ENCODE measurements around the gene DYNLT2. TPM values are rescaled to one million over a fixed set of nuclear protein-coding genes. Genes with fewer than 3 reads are reported as not detected.
A peak's percentile ranks its signal among the peaks of the same experiment; 100 is the strongest.

The DYNLT2 gene
- total RNA-seq, 2 donors from 2014 or later = 1.5 to 1.7 TPM

DNA sequence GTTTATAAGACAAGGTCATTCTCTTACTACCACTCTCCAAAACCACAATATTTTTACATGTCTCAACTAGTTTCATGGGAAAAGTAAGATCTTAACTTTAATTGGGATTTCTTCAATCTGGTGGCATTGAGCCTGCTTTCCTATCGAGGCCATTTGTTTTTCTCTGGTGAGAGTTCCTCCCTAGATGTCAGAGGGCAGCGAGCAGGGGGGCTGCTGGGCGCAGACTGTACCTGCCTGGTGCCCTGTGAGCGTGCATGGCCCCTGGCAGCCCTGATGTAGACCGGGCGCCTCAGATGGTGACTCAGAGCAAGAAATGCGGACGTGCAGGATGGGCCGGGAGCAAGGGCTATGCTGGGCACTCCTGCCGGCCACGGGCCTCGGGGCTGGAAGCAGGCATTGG is 27.3 kb upstream of the DYNLT2 start:
- no peak for DNase-seq
- Histone ChIP-seq H3K9me3 (ENCODE audit: control insufficient read depth, low read length) (no peaks in the 10 kb centered on the region), H3K27ac (ENCODE audit: low read depth, low read length) (no peak overlapping the region), H3K36me3 (ENCODE audit: control insufficient read depth, insufficient read depth, low read length) (peaks cover 10% of the 10 kb centered on the region), H3K27me3 (ENCODE audit: control insufficient read depth, insufficient read depth, low read length, poor library complexity, severe bottlenecking) (no peaks in the 10 kb centered on the region), H3K4me3 (ENCODE audit: low read length) (no peak overlapping the region), H3K9ac (ENCODE audit: extremely low read depth, low read length, poor library complexity, severe bottlenecking) (no peak overlapping the region), H3K4me1 (ENCODE audit: control insufficient read depth, insufficient read depth, low read length) (no peaks in the 10 kb centered on the region)
- Mint-ChIP-seq H3K27ac (no peak overlapping the region), H3K27me3 (ENCODE audit: insufficient read depth) (no peaks in the 10 kb centered on the region), H3K36me3 (ENCODE audit: low read depth) (peaks cover 19% of the 10 kb centered on the region), H3K4me1 (peaks cover 4% of the 10 kb centered on the region), H3K4me3 (no peak overlapping the region), H3K9me3 (peaks cover 2% of the 10 kb centered on the region)
- 93 to 95% methylated on average over 8 to 12 of the region's 12 CpGs for WGBS, 2 experiments (ENCODE audit: insufficient coverage in 1 of 2, insufficient read length in 1 of 2)
- TF ChIP-seq, protein P1, sequence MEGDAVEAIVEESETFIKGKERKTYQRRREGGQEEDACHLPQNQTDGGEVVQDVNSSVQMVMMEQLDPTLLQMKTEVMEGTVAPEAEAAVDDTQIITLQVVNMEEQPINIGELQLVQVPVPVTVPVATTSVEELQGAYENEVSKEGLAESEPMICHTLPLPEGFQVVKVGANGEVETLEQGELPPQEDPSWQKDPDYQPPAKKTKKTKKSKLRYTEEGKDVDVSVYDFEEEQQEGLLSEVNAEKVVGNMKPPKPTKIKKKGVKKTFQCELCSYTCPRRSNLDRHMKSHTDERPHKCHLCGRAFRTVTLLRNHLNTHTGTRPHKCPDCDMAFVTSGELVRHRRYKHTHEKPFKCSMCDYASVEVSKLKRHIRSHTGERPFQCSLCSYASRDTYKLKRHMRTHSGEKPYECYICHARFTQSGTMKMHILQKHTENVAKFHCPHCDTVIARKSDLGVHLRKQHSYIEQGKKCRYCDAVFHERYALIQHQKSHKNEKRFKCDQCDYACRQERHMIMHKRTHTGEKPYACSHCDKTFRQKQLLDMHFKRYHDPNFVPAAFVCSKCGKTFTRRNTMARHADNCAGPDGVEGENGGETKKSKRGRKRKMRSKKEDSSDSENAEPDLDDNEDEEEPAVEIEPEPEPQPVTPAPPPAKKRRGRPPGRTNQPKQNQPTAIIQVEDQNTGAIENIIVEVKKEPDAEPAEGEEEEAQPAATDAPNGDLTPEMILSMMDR (conservative IDR thresholded peaks at IDR 0.05) = no peak

DNA sequence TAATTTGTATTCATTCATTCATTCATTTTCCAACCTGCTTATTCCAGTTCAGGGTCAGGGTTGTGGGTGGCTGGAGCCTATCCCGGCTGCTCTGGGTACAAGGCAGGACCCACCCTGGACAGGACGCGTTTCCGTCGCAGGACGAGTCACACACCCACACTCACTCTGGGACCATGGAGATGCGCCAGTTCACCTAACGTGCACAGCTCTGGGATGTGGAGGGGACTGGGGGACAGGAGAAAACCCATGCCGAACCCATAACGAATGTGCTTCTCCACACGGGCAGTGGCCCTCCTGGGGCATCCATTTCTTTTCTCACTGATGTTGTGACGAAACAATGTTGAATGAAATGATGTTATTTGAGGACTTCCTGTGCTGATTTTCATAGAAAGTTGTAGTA is 26.5 kb upstream of the DYNLT2 start:
- Mint-ChIP-seq H3K4me1 (peaks cover 4% of the 10 kb centered on the region), H3K9me3 (peaks cover 2% of the 10 kb centered on the region), H3K36me3 (ENCODE audit: low read depth) (peaks cover 15% of the 10 kb centered on the region), H3K27me3 (ENCODE audit: insufficient read depth) (no peaks in the 10 kb centered on the region), H3K27ac (no peak overlapping the region), H3K4me3 (no peak overlapping the region)
- TF ChIP-seq, protein P1 (conservative IDR thresholded peaks at IDR 0.05) = no peak
- H3K4me1 ChIP-seq (ENCODE audit: control insufficient read depth, insufficient read depth, low read length) = no peaks in the 10 kb centered on the region
- 97% methylated on average over 12 of the region's 12 CpGs; no CpG with 5 or more reads in 1 of the 2 experiments for WGBS, 2 experiments (ENCODE audit: insufficient coverage in 1 of 2, insufficient read length in 1 of 2)
- H3K36me3 ChIP-seq (ENCODE audit: control insufficient read depth, insufficient read depth, low read length) = peaks cover 10% of the 10 kb centered on the region
- H3K9ac ChIP-seq (ENCODE audit: extremely low read depth, low read length, poor library complexity, severe bottlenecking) = no peak overlapping the region
- DNase-seq = no peak
- no peaks in the 10 kb centered on the region for H3K27me3 ChIP-seq (ENCODE audit: control insufficient read depth, insufficient read depth, low read length, poor library complexity, severe bottlenecking)
- no peaks in the 10 kb centered on the region for H3K9me3 ChIP-seq (ENCODE audit: control insufficient read depth, low read length)
- H3K4me3 ChIP-seq (ENCODE audit: low read length) = no peak overlapping the region
- H3K27ac ChIP-seq (ENCODE audit: low read depth, low read length) = no peak overlapping the region

DNA sequence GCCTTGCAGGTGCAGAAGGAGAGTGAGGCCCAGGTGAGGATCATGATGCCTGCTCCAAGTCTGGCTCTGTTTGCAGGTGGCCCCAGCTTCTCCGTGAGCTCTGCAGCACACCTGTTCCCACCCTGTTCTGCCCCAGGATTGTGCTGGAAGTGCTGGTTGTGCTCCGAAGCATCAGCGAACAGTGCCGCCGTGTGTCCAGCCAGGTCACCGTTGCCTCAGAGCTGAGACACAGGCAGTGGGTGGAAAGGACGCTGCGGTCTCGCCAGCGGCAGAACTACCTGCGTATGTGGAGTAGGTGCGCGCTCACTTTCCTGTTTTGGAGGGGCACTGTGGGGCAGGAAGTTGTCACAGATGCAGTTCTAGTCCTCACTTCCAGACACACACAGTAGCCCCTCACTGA is 25.0 kb upstream of the DYNLT2 start:
- no peaks in the 10 kb centered on the region for H3K9me3 ChIP-seq (ENCODE audit: control insufficient read depth, low read length)
- no peak overlapping the region for H3K27ac ChIP-seq (ENCODE audit: low read depth, low read length)
- Mint-ChIP-seq H3K27ac (peak overlapping the region; percentile 54), H3K4me3 (no peak overlapping the region), H3K36me3 (ENCODE audit: low read depth) (peaks cover 16% of the 10 kb centered on the region), H3K4me1 (peaks cover 4% of the 10 kb centered on the region), H3K9me3 (no peaks in the 10 kb centered on the region), H3K27me3 (ENCODE audit: insufficient read depth) (no peaks in the 10 kb centered on the region)
- 95 to 96% methylated on average over 12 to 13 of the region's 13 CpGs for WGBS, 2 experiments (ENCODE audit: insufficient coverage in 1 of 2, insufficient read length in 1 of 2)
- no peak overlapping the region for H3K4me3 ChIP-seq (ENCODE audit: low read length)
- DNase-seq = no peak
- H3K27me3 ChIP-seq (ENCODE audit: control insufficient read depth, insufficient read depth, low read length, poor library complexity, severe bottlenecking) = no peaks in the 10 kb centered on the region
- peaks cover 10% of the 10 kb centered on the region for H3K36me3 ChIP-seq (ENCODE audit: control insufficient read depth, insufficient read depth, low read length)
- no peak overlapping the region for H3K9ac ChIP-seq (ENCODE audit: extremely low read depth, low read length, poor library complexity, severe bottlenecking)
- no peaks in the 10 kb centered on the region for H3K4me1 ChIP-seq (ENCODE audit: control insufficient read depth, insufficient read depth, low read length)
- TF ChIP-seq, protein P1 (conservative IDR thresholded peaks at IDR 0.05) = no peak
